ENCODE data around the gene NOS1AP. TPM values are rescaled to one million over a fixed set of nuclear protein-coding genes. Genes with fewer than 3 reads are reported as not detected.

Gene NOS1AP
- polyA plus RNA-seq, 3 donors: 0.12 TPM; not detected in 2

DNA sequence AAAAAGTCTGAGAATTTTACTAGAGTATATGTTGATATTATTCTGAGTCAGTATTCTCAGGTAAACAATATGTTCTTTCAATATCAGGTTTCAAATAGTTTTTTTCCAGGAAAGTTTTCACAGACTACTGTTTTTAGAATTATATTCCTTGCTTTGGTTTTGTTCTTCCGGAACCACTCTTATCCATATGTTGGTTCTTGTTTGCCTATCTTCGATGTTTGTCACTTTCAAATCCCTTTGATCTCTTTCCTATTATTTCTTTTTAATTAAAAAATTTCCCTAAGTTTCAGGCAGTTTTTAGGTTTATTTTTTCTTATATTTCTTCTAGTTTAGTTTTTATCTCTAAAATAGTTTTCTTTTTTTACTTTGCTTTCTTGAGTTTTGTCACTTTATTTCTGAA is 20.9 kb downstream of the NOS1AP start:
- no peak for DNase-seq
- intact Hi-C loops (cut with micrococcal nuclease): no loop called here
- H3K27ac Mint-ChIP-seq: no peak overlapping the region
- WGBS (ENCODE audit: insufficient coverage): no CpG with 5 or more reads among the region's 2 CpGs
- H2AFZ ChIP-seq (ENCODE audit: insufficient read depth, low read depth, low read length, poor library complexity, severe bottlenecking): no peak overlapping the region
- no peaks in the 10 kb centered on the region for H3K4me1 ChIP-seq (ENCODE audit: control insufficient read depth in 1 of 2, insufficient read depth in 2 of 2, low read length in 2 of 2)
- H3K79me2 ChIP-seq (ENCODE audit: insufficient read depth, low read length): no peaks in the 10 kb centered on the region
- H3K27me3 Mint-ChIP-seq (ENCODE audit: low read depth in 3 of 3): peaks cover 0 to 4% (median 4%) of the 10 kb centered on the region in 3 donors
- H3K4me1 Mint-ChIP-seq: no peaks in the 10 kb centered on the region
- no peaks in the 10 kb centered on the region for H3K36me3 Mint-ChIP-seq
- H3K9me3 Mint-ChIP-seq: peaks cover 0 to 2% (median 0%) of the 10 kb centered on the region in 7 donors
- no peaks in the 10 kb centered on the region for H3K36me3 ChIP-seq (replicated peaks in 1 of 2; ENCODE audit: control insufficient read depth in 1 of 2, insufficient read depth in 2 of 2, low read length in 2 of 2)
- no peak overlapping the region for H3K4me2 ChIP-seq (replicated peaks; ENCODE audit: extremely low read depth, low read length, poor library complexity, severe bottlenecking)
- no peaks in the 10 kb centered on the region for H4K20me1 ChIP-seq (ENCODE audit: insufficient read depth, low read length)
- no peak overlapping the region for H3K9ac ChIP-seq (ENCODE audit: insufficient read depth, low read length, poor library complexity, severe bottlenecking)
- no peak overlapping the region for H3K4me3 Mint-ChIP-seq
- H3K4me3 ChIP-seq (replicated peaks in 1 of 3; ENCODE audit: low read depth in 2 of 3, low read length in 3 of 3): no peak overlapping the region
- TF ChIP-seq CTCF (IDR thresholded peaks at IDR 0.05): no peak
- H3K27me3 ChIP-seq (ENCODE audit: control insufficient read depth in 2 of 2, insufficient read depth in 2 of 2, low read length in 2 of 2): peaks cover 0 to 3% of the 10 kb centered on the region in 2 donors
- no peaks in the 10 kb centered on the region for H3K9me3 ChIP-seq (replicated peaks in 1 of 2; ENCODE audit: control insufficient read depth in 1 of 2, insufficient read depth in 1 of 2, low read length in 2 of 2)
- H3K27ac ChIP-seq (ENCODE audit: low read depth in 1 of 2, low read length in 2 of 2): no peak overlapping the region

DNA sequence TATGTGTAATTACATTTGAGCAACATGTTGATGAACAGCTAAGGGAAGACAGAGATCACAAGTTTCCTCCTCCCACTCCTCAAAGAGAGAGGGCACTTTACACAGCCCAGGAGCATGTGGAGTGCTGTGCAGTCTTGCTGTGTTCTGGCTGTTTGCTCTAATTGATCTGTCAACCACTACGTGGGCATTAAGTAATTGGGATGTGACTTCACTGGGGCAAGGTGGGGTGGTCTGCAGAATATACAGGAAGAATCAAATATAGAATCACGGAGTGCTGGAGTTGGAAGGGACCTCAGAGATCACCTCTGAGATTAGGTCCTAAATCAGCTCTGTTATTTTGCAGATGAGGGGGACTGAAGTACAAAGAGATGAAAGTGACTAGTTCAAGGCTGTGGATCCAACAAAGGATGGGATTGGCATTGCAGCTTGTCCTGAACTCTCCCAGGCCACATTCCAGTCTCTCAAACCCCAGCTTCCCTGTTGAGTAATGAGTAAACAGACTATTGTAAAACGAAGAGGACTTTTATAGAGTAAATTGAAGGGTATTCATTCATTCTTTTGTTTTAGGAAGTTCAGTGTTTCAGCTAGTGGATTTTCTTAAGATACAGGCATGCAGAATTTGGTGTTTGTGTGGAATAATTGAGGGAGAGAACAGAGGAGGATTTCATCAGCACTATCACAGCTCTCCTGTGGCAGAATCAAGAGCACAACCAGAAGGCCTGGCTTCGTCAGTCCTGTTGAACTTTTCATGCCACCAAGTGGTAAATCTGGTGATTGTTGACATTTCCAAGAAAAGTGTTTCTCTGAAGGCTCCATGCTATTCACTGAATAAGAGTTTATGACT is 22.4 kb downstream of the NOS1AP start:
- H3K4me2 ChIP-seq (replicated peaks; ENCODE audit: extremely low read depth, low read length, poor library complexity, severe bottlenecking): no peak overlapping the region
- Mint-ChIP-seq H3K36me3 (no peaks in the 10 kb centered on the region), H3K9me3 (peaks cover 0 to 2% (median 0%) of the 10 kb centered on the region in 7 donors), H3K27ac (no peak overlapping the region), H3K4me3 (no peak overlapping the region), H3K27me3 (ENCODE audit: low read depth in 3 of 3) (peaks cover 2 to 4% (median 4%) of the 10 kb centered on the region in 3 donors), H3K4me1 (no peaks in the 10 kb centered on the region)
- no peak overlapping the region for H2AFZ ChIP-seq (ENCODE audit: insufficient read depth, low read depth, low read length, poor library complexity, severe bottlenecking)
- H3K27ac ChIP-seq (ENCODE audit: low read depth in 1 of 2, low read length in 2 of 2): no peak overlapping the region
- H3K4me1 ChIP-seq (ENCODE audit: control insufficient read depth in 1 of 2, insufficient read depth in 2 of 2, low read length in 2 of 2): no peaks in the 10 kb centered on the region
- DNase-seq: no peak
- peaks cover 0 to 3% of the 10 kb centered on the region in 2 donors for H3K27me3 ChIP-seq (ENCODE audit: control insufficient read depth in 2 of 2, insufficient read depth in 2 of 2, low read length in 2 of 2)
- intact Hi-C loops (cut with micrococcal nuclease): no loop called here
- no peaks in the 10 kb centered on the region for H4K20me1 ChIP-seq (ENCODE audit: insufficient read depth, low read length)
- no peaks in the 10 kb centered on the region for H3K79me2 ChIP-seq (ENCODE audit: insufficient read depth, low read length)
- no peak for TF ChIP-seq CTCF (IDR thresholded peaks at IDR 0.05)
- H3K36me3 ChIP-seq (replicated peaks in 1 of 2; ENCODE audit: control insufficient read depth in 1 of 2, insufficient read depth in 2 of 2, low read length in 2 of 2): no peaks in the 10 kb centered on the region
- WGBS (ENCODE audit: insufficient coverage): 92% methylated on average over 2 of the region's 4 CpGs
- H3K9ac ChIP-seq (ENCODE audit: insufficient read depth, low read length, poor library complexity, severe bottlenecking): no peak overlapping the region
- no peak overlapping the region for H3K4me3 ChIP-seq (replicated peaks in 1 of 3; ENCODE audit: low read depth in 2 of 3, low read length in 3 of 3)
- no peaks in the 10 kb centered on the region for H3K9me3 ChIP-seq (replicated peaks in 1 of 2; ENCODE audit: control insufficient read depth in 1 of 2, insufficient read depth in 1 of 2, low read length in 2 of 2)
